ENCODE measurements around the gene NDUFV3. TPM values are rescaled to one million over a fixed set of nuclear protein-coding genes. Genes with fewer than 3 reads are reported as not detected.

Gene NDUFV3
- total and polyA plus RNA-seq, 2 of the 8 experiments (the other 6 are each of a cell fraction or from before 2014, with no cell fraction given), result 17.0 to 44.4 TPM

- H4K5ac ChIP-seq (ENCODE audit: insufficient read length, low read depth, low read length), result peak overlapping the region; percentile 90
Measured at GRCh38 chr21:42924433-42924751, 31.3 kb downstream of the NDUFV3 start.

More at GRCh38 chr21:42924433-42924751, 31.3 kb downstream of the NDUFV3 start:
- Histone ChIP-seq H3K56ac (replicated peaks; ENCODE audit: insufficient read length, low read depth, low read length) (peak overlapping the region; percentile 12), H3K36me3 (ENCODE audit: control insufficient read depth in 2 of 4, insufficient read depth in 4 of 4, low read length in 3 of 4) (peaks cover 0 to 8% (median 0%) of the 10 kb centered on the region in 4 experiments; a peak in 2 of 8 replicates), H2BK12ac (ENCODE audit: low read depth, low read length) (peak overlapping the region; percentile 52), H3K4me2 (ENCODE audit: insufficient read depth in 1 of 2, low read depth in 2 of 2, low read length in 2 of 2) (peak overlapping the region; percentile 31 to 44; a peak in 3 of 4 replicates), H3K4me3 (ENCODE audit: extremely low read depth in 1 of 4, insufficient read depth in 2 of 4, low read depth in 3 of 4, low read length in 4 of 4) (peak overlapping the region in 3 of 4 experiments; percentile 5 to 19 (median 5); a peak in 4 of 8 replicates), H3K27ac (ENCODE audit: low read depth, low read length) (peak overlapping the region; percentile 62; the same call in 1 of the 2 replicates), H2BK15ac (ENCODE audit: low read length) (no peak overlapping the region), H3K27me3 (replicated peaks in 1 of 4; ENCODE audit: control insufficient read depth in 3 of 4, extremely low read depth in 1 of 4, insufficient read depth in 3 of 4, low read length in 3 of 4) (no peaks in the 10 kb centered on the region), H2BK20ac (ENCODE audit: low read length) (no peak overlapping the region), H3K4ac (replicated peaks; ENCODE audit: insufficient read length, low read depth, low read length) (peak overlapping the region; percentile 57), H3K18ac (ENCODE audit: extremely low read depth, low read length) (peak overlapping the region; percentile 94), H2AFZ (ENCODE audit: low read length) (no peak overlapping the region), H4K20me1 (replicated peaks in 1 of 2; ENCODE audit: control insufficient read depth in 1 of 2, insufficient read depth in 2 of 2, low read length in 2 of 2) (no peaks in the 10 kb centered on the region), H3K9ac (replicated peaks in 1 of 4; ENCODE audit: extremely low read depth in 1 of 4, low read depth in 3 of 4, low read length in 3 of 4) (peak overlapping the region in 3 of 4 experiments; percentile 25 to 42 (median 38); a peak in 4 of 7 replicates), H3K79me1 (ENCODE audit: low read depth, low read length) (no peaks in the 10 kb centered on the region), H2BK5ac (ENCODE audit: low read depth, low read length) (peak overlapping the region; percentile 97), H2BK120ac (replicated peaks; ENCODE audit: low read depth, low read length) (peak overlapping the region; percentile 8), H3K23ac (ENCODE audit: insufficient read length) (no peak overlapping the region), H3K14ac (ENCODE audit: insufficient read length) (no peak overlapping the region), H3K9me3 (ENCODE audit: insufficient read depth in 2 of 2, low read depth in 1 of 2, low read length in 1 of 2) (no peaks in the 10 kb centered on the region), H3K79me2 (ENCODE audit: control insufficient read depth in 1 of 2, insufficient read depth in 2 of 2, low read length in 2 of 2) (no peaks in the 10 kb centered on the region; a peak in 1 of 4 replicates), H2AK5ac (ENCODE audit: low read depth, low read length) (peak overlapping the region; percentile 96; the same call in 1 of the 2 replicates), H4K8ac (ENCODE audit: extremely low read depth, insufficient read depth, low read length) (peak overlapping the region; percentile 41; the same call in 1 of the 2 replicates), H4K91ac (replicated peaks; ENCODE audit: insufficient read length, low read length) (peak overlapping the region; percentile 93), H3K23me2 (ENCODE audit: low read depth, low read length) (no peaks in the 10 kb centered on the region; the same call in 1 of the 2 replicates), H3K4me1 (replicated peaks in 1 of 4; ENCODE audit: control insufficient read depth in 3 of 4, insufficient read depth in 4 of 4, low read length in 3 of 4) (peaks cover 11 to 18% (median 14%) of the 10 kb centered on the region in 4 experiments)
- ChIA-PET CTCF (ENCODE audit: partially characterized antibody) (interaction anchor here (1.0 kb wide), 1 partner anchor 31 kb away, joined by 3 read pairs; no protein-coding TSS in a partner anchor), POLR2A (ENCODE audit: partially characterized antibody) (interaction anchor here (2.0 kb wide), 1 partner anchor 12 kb away, joined by 5 read pairs; no protein-coding TSS in a partner anchor)
- 63% methylated on average over 6 of the region's 6 CpGs; no CpG with 5 or more reads in 1 of the 2 experiments for WGBS, 2 experiments (ENCODE audit: extremely low coverage in 1 of 2, insufficient coverage in 1 of 2, insufficient read length in 1 of 2, insufficient replicate concordance in 2 of 2, low coverage in 1 of 2, low lambda C conversion rate in 2 of 2, missing lambda C conversion rate in 1 of 2)
- no peak for FAIRE-seq
- TF ChIP-seq HDAC6 (IDR thresholded peaks at IDR 0.05; ENCODE audit: low read depth, low read length) (no peak), TAF7 (optimal IDR thresholded peaks at IDR 0.05; ENCODE audit: borderline replicate concordance, low read depth, low read length) (no peak), GABPA (IDR thresholded peaks at IDR 0.05; ENCODE audit: borderline replicate concordance, insufficient read depth, low read length) (no peak)
- DNase-seq (ENCODE audit: low read depth in 1 of 2, low spot score in 2 of 2), result no peak

Measured in H1 (cell line).